ENCODE data around the gene RHBG. TPM values are rescaled to one million over a fixed set of nuclear protein-coding genes. Genes with fewer than 3 reads are reported as not detected.

The RHBG gene
- total and polyA plus RNA-seq, 4 experiments from 2014 or later: not detected

DNA sequence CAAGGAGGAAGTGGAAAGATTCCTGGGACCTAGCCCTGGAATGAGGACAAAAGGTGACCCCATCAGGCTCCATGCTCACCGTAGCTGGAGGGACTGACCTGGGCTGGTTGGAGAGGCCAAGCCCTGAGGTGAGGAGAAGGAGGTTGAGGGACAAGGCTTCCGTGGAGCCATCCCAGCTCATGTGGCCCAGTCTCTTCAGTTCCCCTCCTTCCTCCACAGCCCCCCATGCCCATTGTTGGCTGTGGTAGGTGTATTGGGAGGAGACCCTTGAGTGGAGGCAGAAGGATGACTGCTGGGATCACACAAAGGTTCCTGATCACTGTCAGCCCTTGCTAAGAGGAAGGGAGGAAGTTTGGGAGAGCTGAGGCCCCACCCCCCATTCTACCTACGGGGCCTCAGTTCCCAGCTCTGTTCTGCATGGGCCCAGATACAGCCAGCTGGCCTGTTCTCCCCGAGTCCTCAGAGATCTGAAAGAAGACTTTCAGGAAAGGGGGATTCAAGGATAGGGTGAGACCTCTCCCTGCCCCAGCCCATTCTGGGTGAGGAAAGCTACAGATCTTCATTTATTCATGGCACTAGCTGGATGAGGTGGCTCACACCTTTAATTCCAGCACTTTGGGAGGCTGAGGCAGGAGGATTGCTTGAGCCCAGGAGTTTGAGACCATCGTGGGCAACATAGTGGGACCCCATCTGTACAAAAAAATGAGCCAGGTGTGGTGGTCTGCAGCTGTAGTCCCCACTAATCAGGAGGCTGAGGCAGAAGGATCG, 17.3 kb downstream of the RHBG start:
- Histone ChIP-seq H3K4me3 (ENCODE audit: low read length in 2 of 2) (no peak overlapping the region), H3K9me3 (ENCODE audit: control insufficient read depth in 1 of 2, low read length in 2 of 2) (no peaks in the 10 kb centered on the region), H3K36me3 (ENCODE audit: insufficient read depth, low read length) (no peaks in the 10 kb centered on the region), H3K27me3 (ENCODE audit: insufficient read depth, low read length) (peaks cover 7% of the 10 kb centered on the region), H3K4me1 (ENCODE audit: insufficient read depth, low read length) (peaks cover 6% of the 10 kb centered on the region), H3K27ac (ENCODE audit: low read depth, low read length) (no peak overlapping the region)
- H3K9me3 Mint-ChIP-seq: no peaks in the 10 kb centered on the region
- CTCF ChIA-PET (ENCODE audit: partially characterized antibody): interaction anchor here (0.7 to 7.8 kb wide), 64 partner anchors 8 to 320 kb away, joined by 3 to 303 read pairs (median 6); partner anchors contain the start of genes NAXE, RHBG and TMEM79
- POLR2A ChIA-PET (ENCODE audit: partially characterized antibody): interaction anchor here (0.6 to 2.3 kb wide), 8 partner anchors 33 to 227 kb away, joined by 3 to 37 read pairs (median 5); no protein-coding TSS in a partner anchor
- intact Hi-C loops (cut with micrococcal nuclease): no loop called here
- no peaks in the 10 kb centered on the region for H3K36me3 Mint-ChIP-seq
- H3K4me3 Mint-ChIP-seq: no peak overlapping the region
- peaks cover 21 to 31% of the 10 kb centered on the region in 2 donors for H3K27me3 Mint-ChIP-seq
- DNase-seq: no peak
- H3K27ac Mint-ChIP-seq: peak overlapping the region in 1 of 7 donors; percentile 75
- peaks cover 4 to 14% (median 7%) of the 10 kb centered on the region in 4 donors for H3K4me1 Mint-ChIP-seq

DNA sequence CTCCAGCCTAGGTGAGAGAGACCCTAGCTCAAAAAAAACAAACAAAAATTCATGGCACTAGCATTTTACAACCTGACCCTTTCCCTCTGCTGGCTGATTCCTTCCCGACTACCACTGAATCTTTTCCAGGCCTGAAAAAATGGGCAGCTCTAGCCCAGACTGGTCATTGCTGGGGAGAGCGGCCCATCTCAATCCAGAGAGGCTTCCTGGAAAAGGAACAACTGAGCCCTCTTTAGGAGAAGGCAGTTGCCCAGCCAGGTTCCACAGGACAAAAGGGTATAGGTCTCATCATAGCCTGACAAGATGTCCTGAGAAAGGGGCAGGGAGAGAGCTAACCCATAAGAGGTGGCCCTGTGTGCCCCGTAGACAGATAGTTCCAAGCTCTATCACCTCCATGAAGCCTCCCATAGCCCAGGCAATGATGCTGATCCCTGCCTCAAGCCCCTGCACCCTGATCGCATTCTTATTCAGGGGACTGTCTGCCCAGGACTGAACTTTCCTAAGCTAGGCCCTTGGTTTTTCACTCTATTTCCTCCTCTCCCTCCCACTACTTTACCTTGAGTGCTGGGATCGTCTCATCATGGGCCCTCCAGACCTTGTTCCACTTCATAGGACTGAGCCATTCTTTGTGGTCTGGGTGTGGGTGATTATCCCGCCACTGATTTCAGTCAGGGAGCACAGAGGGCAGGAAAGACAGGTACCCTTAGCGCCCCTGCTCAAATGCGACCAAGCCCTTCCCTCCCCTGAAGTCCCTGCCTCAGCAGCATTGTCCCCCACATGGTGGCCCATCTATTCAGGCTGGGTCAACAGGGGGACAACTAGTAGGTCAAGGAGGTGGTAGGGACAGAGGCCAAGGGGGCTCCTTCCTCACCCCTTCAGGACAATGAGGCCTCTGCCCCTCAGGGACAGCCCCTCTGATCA, 18.2 kb downstream of the RHBG start:
- no peak overlapping the region for H3K27ac ChIP-seq (ENCODE audit: low read depth, low read length)
- POLR2A ChIA-PET (ENCODE audit: partially characterized antibody): interaction anchor here (1.8 kb wide), 1 partner anchor 47 kb away, joined by 5 read pairs; no protein-coding TSS in a partner anchor
- peaks cover 4 to 14% (median 7%) of the 10 kb centered on the region in 4 donors for H3K4me1 Mint-ChIP-seq
- no peak overlapping the region for H3K4me3 Mint-ChIP-seq
- H3K27me3 ChIP-seq (ENCODE audit: insufficient read depth, low read length): peaks cover 7% of the 10 kb centered on the region
- CTCF ChIA-PET (ENCODE audit: partially characterized antibody): interaction anchor here (1.2 to 7.8 kb wide), 16 partner anchors 19 to 303 kb away, joined by 3 to 303 read pairs (median 14); partner anchors contain the start of gene NAXE
- H3K4me3 ChIP-seq (ENCODE audit: low read length in 2 of 2): no peak overlapping the region
- peaks cover 6% of the 10 kb centered on the region for H3K4me1 ChIP-seq (ENCODE audit: insufficient read depth, low read length)
- intact Hi-C loops (cut with micrococcal nuclease): no loop called here
- no peaks in the 10 kb centered on the region for H3K9me3 ChIP-seq (ENCODE audit: control insufficient read depth in 1 of 2, low read length in 2 of 2)
- peak overlapping the region in 3 of 7 donors; percentile 12 to 48 (median 18) for H3K27ac Mint-ChIP-seq
- DNase-seq: no peak
- no peaks in the 10 kb centered on the region for H3K36me3 Mint-ChIP-seq
- H3K36me3 ChIP-seq (ENCODE audit: insufficient read depth, low read length): no peaks in the 10 kb centered on the region
- no peaks in the 10 kb centered on the region for H3K9me3 Mint-ChIP-seq
- peaks cover 21 to 31% of the 10 kb centered on the region in 2 donors for H3K27me3 Mint-ChIP-seq

DNA sequence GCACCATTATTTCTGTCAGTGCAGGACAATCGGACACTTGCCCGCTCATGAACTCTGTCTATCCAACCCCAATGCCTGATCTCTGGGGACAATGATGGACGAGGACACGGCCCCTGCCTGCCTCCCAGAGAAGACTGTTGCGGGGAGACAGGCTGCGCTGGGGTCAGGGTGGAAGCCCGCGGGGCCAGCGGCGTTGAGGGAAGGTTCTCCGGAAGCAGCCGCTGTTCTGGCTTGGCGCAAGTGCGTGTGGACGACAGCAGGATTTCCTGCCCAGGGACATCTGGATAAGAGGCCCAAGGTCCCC, 18.8 kb downstream of the RHBG start:
- Mint-ChIP-seq H3K4me3 (no peak overlapping the region), H3K9me3 (no peaks in the 10 kb centered on the region), H3K36me3 (no peaks in the 10 kb centered on the region), H3K27me3 (peaks cover 21 to 31% of the 10 kb centered on the region in 2 donors), H3K4me1 (peaks cover 4 to 14% (median 7%) of the 10 kb centered on the region in 4 donors), H3K27ac (no peak overlapping the region)
- POLR2A ChIA-PET (ENCODE audit: partially characterized antibody): no interaction called here
- CTCF ChIA-PET (ENCODE audit: partially characterized antibody): interaction anchor here (2.0 to 7.8 kb wide), 2 partner anchors 58 to 60 kb away, joined by 12 to 303 read pairs; no protein-coding TSS in a partner anchor
- no peak overlapping the region for H3K4me3 ChIP-seq (ENCODE audit: low read length in 2 of 2)
- H3K4me1 ChIP-seq (ENCODE audit: insufficient read depth, low read length): peaks cover 6% of the 10 kb centered on the region
- intact Hi-C loops (cut with micrococcal nuclease): no loop called here
- H3K27ac ChIP-seq (ENCODE audit: low read depth, low read length): no peak overlapping the region
- no peaks in the 10 kb centered on the region for H3K36me3 ChIP-seq (ENCODE audit: insufficient read depth, low read length)
- DNase-seq: no peak
- peaks cover 7% of the 10 kb centered on the region for H3K27me3 ChIP-seq (ENCODE audit: insufficient read depth, low read length)
- H3K9me3 ChIP-seq (ENCODE audit: control insufficient read depth in 1 of 2, low read length in 2 of 2): no peaks in the 10 kb centered on the region

DNA sequence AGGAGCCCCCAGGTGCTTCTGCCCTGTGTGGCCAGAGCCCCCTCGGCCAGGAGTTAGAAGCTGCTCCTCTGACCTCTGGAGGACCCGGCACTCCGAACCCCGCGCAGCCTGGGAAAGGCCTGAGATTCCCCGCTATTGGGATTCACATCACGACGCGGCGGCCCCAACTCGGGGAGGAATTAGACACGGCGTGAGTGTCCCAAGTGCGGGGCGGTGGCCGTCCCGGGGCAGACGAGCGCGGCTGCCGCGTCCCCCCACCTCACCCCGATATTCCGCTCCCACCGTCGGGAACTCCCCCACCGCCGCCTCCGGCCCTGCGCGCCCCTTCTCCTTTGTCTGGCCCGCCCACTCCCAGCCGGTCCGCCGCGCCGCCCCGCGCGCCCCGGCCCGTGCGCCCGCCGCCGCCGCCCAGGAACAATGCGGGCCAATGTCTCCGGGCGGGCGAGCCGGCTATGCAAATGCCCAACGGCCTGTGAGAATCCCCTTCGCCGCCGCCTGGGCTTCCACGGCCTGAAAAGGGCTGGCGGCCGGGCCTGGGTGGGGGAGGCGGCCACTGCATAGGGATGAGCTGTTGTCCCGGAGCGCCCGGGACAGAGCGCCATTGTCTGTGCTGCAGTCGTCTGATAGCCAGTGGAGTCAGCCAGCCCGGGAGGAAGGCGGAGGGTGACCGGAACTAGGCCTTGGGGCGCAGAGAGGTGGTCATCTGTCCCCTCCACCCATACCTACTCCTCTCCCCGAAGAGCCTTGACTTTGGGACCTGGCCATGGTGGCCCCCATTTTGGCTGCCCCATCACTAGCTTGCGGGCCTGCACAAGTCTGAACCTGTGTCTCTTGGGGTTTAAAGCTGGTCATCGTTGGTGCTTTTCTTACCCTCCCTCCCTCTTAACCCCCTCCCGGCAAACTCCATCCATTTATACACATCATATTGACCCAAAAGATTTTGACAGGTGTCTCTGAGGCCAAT, 19.4 kb downstream of the RHBG start:
- Mint-ChIP-seq H3K4me1 (peaks cover 4 to 14% (median 7%) of the 10 kb centered on the region in 4 donors), H3K9me3 (no peaks in the 10 kb centered on the region), H3K27ac (no peak overlapping the region), H3K27me3 (peaks cover 21 to 35% of the 10 kb centered on the region in 2 donors), H3K36me3 (no peaks in the 10 kb centered on the region), H3K4me3 (no peak overlapping the region)
- peaks cover 7% of the 10 kb centered on the region for H3K27me3 ChIP-seq (ENCODE audit: insufficient read depth, low read length)
- DNase-seq: no peak
- H3K9me3 ChIP-seq (ENCODE audit: control insufficient read depth in 1 of 2, low read length in 2 of 2): no peaks in the 10 kb centered on the region
- no peak overlapping the region for H3K4me3 ChIP-seq (ENCODE audit: low read length in 2 of 2)
- H3K27ac ChIP-seq (ENCODE audit: low read depth, low read length): no peak overlapping the region
- POLR2A ChIA-PET (ENCODE audit: partially characterized antibody): no interaction called here
- intact Hi-C loops (cut with micrococcal nuclease): no loop called here
- peaks cover 6% of the 10 kb centered on the region for H3K4me1 ChIP-seq (ENCODE audit: insufficient read depth, low read length)
- CTCF ChIA-PET (ENCODE audit: partially characterized antibody): interaction anchor here (2.0 kb wide), 1 partner anchor 57 kb away, joined by 12 read pairs; no protein-coding TSS in a partner anchor
- H3K36me3 ChIP-seq (ENCODE audit: insufficient read depth, low read length): no peaks in the 10 kb centered on the region

DNA sequence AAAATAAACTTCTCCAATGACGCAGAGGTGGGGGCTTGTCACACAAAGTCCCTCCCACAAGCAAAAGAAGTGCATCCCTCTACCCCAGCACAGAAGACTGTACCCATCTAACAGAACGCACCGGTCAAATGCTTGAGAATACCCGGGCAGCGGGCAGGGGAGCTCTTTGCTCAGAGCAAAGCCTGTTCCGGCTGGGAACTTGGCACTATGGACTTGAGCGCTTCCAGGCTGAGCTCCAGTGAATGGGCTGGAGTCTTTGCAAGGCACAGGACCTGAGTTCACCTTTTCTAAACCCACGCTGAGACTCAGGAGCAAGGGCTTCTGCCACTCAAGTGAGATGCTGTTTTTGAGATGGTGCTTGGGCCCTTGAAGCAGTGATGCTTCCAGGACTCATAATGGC, 20.3 kb downstream of the RHBG start:
- H3K27me3 ChIP-seq (ENCODE audit: insufficient read depth, low read length): peaks cover 7% of the 10 kb centered on the region
- Mint-ChIP-seq H3K4me1 (peaks cover 4 to 14% (median 7%) of the 10 kb centered on the region in 4 donors), H3K4me3 (no peak overlapping the region), H3K9me3 (no peaks in the 10 kb centered on the region), H3K27me3 (peaks cover 21 to 36% of the 10 kb centered on the region in 2 donors), H3K36me3 (no peaks in the 10 kb centered on the region), H3K27ac (no peak overlapping the region)
- no peaks in the 10 kb centered on the region for H3K36me3 ChIP-seq (ENCODE audit: insufficient read depth, low read length)
- no peak overlapping the region for H3K27ac ChIP-seq (ENCODE audit: low read depth, low read length)
- DNase-seq: no peak
- POLR2A ChIA-PET (ENCODE audit: partially characterized antibody): no interaction called here
- H3K4me1 ChIP-seq (ENCODE audit: insufficient read depth, low read length): peaks cover 6% of the 10 kb centered on the region
- CTCF ChIA-PET (ENCODE audit: partially characterized antibody): interaction anchor here (2.0 kb wide), 1 partner anchor 56 kb away, joined by 12 read pairs; no protein-coding TSS in a partner anchor
- intact Hi-C loops (cut with micrococcal nuclease): no loop called here
- no peak overlapping the region for H3K4me3 ChIP-seq (ENCODE audit: low read length in 2 of 2)
- H3K9me3 ChIP-seq (ENCODE audit: control insufficient read depth in 1 of 2, low read length in 2 of 2): no peaks in the 10 kb centered on the region

DNA sequence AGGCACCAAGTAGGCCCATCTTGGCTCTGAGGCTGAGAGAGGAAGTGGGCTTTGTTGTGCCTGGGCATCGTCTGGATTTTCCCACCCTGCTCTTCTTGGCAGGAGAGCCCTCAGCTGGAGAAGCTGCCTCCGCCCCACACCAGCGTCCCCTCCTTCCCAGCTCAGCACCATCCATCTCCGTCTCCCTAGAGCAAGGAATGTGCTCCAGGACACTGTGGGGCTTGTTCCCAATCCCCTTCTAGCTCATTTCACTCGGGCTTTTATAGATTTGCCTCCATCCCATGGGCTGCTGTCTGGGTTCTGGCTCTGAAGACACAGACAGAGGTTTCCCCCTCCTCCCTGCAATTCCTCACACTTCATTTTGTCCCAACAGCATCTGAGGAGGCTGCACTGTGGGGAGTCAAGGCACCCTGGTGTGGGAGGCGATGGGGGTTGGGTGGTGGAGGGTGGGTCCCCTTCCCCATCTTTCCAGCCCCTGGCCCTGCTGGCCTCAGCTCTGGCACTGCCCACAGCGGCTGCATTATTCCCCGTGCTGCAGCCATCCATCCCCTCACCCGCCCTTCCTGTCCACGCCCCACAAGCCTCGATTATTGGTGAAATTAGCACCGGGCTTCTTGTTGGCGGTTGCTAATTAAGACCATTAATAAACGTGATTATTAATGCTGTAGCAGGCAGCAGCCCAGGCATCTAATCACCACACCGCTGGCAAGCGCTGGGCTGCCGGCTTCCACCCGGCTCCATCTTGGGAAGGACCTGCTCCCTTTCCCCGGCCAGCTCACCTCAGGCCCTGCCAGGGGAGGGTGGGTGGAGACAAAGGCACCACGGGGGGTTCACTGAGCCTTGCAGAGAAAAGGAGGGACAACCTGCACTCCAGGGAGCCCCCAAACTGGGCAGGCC, 21.7 kb downstream of the RHBG start:
- no peak for DNase-seq
- POLR2A ChIA-PET (ENCODE audit: partially characterized antibody): no interaction called here
- Mint-ChIP-seq H3K27ac (no peak overlapping the region), H3K9me3 (no peaks in the 10 kb centered on the region), H3K27me3 (peaks cover 22 to 36% of the 10 kb centered on the region in 2 donors), H3K36me3 (no peaks in the 10 kb centered on the region), H3K4me3 (no peak overlapping the region), H3K4me1 (peaks cover 3 to 12% (median 4%) of the 10 kb centered on the region in 4 donors)
- Histone ChIP-seq H3K4me1 (ENCODE audit: insufficient read depth, low read length) (peaks cover 5% of the 10 kb centered on the region), H3K27ac (ENCODE audit: low read depth, low read length) (no peak overlapping the region), H3K4me3 (ENCODE audit: low read length in 2 of 2) (no peak overlapping the region), H3K36me3 (ENCODE audit: insufficient read depth, low read length) (no peaks in the 10 kb centered on the region), H3K27me3 (ENCODE audit: insufficient read depth, low read length) (peaks cover 7% of the 10 kb centered on the region), H3K9me3 (ENCODE audit: control insufficient read depth in 1 of 2, low read length in 2 of 2) (no peaks in the 10 kb centered on the region)
- intact Hi-C loops (cut with micrococcal nuclease): no loop called here
- CTCF ChIA-PET (ENCODE audit: partially characterized antibody): interaction anchor here (1.2 kb wide), 1 partner anchor 55 kb away, joined by 3 read pairs; no protein-coding TSS in a partner anchor
